HL-60 (cell line): ENCODE measurements around the gene ANXA2.

ENCODE experiments used
- DNase-seq, 2 experiments: peaks; one replicate each; pipeline ENCODE4 v3.0.0-alpha.2; 2010 to 2020; ENCODE audit warnings: low read depth in 1 of 2, low spot score in 1 of 2
- H3K27ac ChIP-seq: fragments of 250-450 bp; sonication (Bioruptor Pico); replicated peaks from 2 replicates; pipeline ENCODE4 v1.5.1; 2020; ENCODE audit warnings: mild to moderate bottlenecking, moderate library complexity
- H3K27me3 ChIP-seq: fragments of 250-450 bp; sonication (Bioruptor Pico); 2 replicates; pipeline ENCODE4 v1.5.1; 2021; ENCODE audit warnings: mild to moderate bottlenecking, moderate library complexity; ENCODE audit not compliant: insufficient read depth, poor library complexity, severe bottlenecking
- H3K4me3 ChIP-seq: replicated peaks from 2 replicates; pipeline ENCODE4 v1.5.1; 2011; ENCODE audit warnings: mild to moderate bottlenecking, control low read depth, low read length; ENCODE audit not compliant: insufficient read depth
- CTCF ChIP-seq: IDR thresholded peaks from one replicate; pipeline ENCODE4 v1.5.1; 2011; ENCODE audit warnings: low read length, control low read depth, inconsistent platforms; ENCODE audit not compliant: insufficient read depth
- GABPA ChIP-seq: IDR thresholded peaks from 2 replicates; pipeline ENCODE4 v1.6.1; 2012; ENCODE audit warnings: low read depth
- POLR2AphosphoS5 ChIP-seq: IDR thresholded peaks from 2 replicates; pipeline ENCODE4 v1.6.1; 2012; ENCODE audit warnings: low read depth
- REST ChIP-seq: IDR thresholded peaks from 2 replicates; pipeline ENCODE4 v1.6.1; 2012; ENCODE audit warnings: low read depth; ENCODE audit not compliant: insufficient replicate concordance
- SPI1 ChIP-seq: IDR thresholded peaks from 2 replicates; pipeline ENCODE4 v1.6.1; 2012; ENCODE audit warnings: low read depth, mild to moderate bottlenecking, borderline replicate concordance

Gene ANXA2

GRCh38 chr15:60373327-60373726 is 24.5 kb downstream of the ANXA2 start:
- no peak for DNase-seq
- TF ChIP-seq POLR2AphosphoS5 (no peak), SPI1 (no peak), GABPA (no peak), CTCF (no peak), REST (no peak)
- Histone ChIP-seq H3K4me3 (no peak overlapping the region), H3K27ac (no peak overlapping the region), H3K27me3 (no peaks in the 10 kb centered on the region)

GRCh38 chr15:60372756-60373155 is 25.0 kb downstream of the ANXA2 start:
- no peak overlapping the region for H3K27ac ChIP-seq
- TF ChIP-seq SPI1 (no peak), GABPA (no peak), REST (no peak), POLR2AphosphoS5 (no peak), CTCF (no peak)
- no peaks in the 10 kb centered on the region for H3K27me3 ChIP-seq
- H3K4me3 ChIP-seq: no peak overlapping the region
- no peak for DNase-seq

GRCh38 chr15:60372227-60372626 is 25.6 kb downstream of the ANXA2 start:
- no peak overlapping the region for H3K27ac ChIP-seq
- no peak overlapping the region for H3K4me3 ChIP-seq
- no peak for DNase-seq
- no peaks in the 10 kb centered on the region for H3K27me3 ChIP-seq
- no peak for TF ChIP-seq GABPA

GRCh38 chr15:60371175-60372051 is 26.4 kb downstream of the ANXA2 start:
- Histone ChIP-seq H3K27ac (no peak overlapping the region), H3K27me3 (no peaks in the 10 kb centered on the region), H3K4me3 (no peak overlapping the region)
- DNase-seq: no peak
- TF ChIP-seq CTCF (no peak), SPI1 (no peak), GABPA (no peak), POLR2AphosphoS5 (no peak), REST (no peak)
